ENCODE data around the gene PDSS2.

Gene PDSS2

DNA sequence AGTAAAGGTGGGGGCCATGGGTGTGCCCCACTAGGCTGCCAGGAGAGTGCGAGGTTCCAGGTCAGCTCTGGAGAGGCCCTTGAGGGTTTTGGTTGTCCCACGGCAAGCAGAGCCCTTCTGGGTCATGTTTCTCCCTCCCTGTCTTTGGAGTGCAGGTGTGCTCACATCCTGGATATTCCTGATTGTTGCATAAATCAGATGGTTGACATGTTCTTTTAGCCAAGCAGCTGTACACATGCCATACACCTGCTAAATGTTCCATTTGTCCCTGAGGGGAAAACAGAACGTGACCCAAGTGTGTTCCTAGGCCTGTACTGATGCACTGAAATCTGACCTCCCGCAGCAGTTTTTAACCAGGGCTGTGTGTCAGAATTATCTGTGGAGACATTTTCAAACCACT, 266.5 kb downstream of the PDSS2 start:
- Histone ChIP-seq H4K20me1 (ENCODE audit: insufficient read depth, low read length) (no peaks in the 10 kb centered on the region), H3K27ac (ENCODE audit: low read length) (no peak overlapping the region), H3K36me3 (replicated peaks; ENCODE audit: low read depth, low read length) (no peaks in the 10 kb centered on the region), H3K9ac (ENCODE audit: low read length) (no peak overlapping the region), H3K4me1 (ENCODE audit: low read length) (no peaks in the 10 kb centered on the region), H3K4me2 (ENCODE audit: low read length) (no peak overlapping the region), H3K79me2 (ENCODE audit: low read length) (no peaks in the 10 kb centered on the region), H3K4me3 (ENCODE audit: low read length) (no peak overlapping the region), H3K9me3 (ENCODE audit: insufficient read depth, low read length) (no peaks in the 10 kb centered on the region), H3K27me3 (ENCODE audit: low read depth, low read length) (no peaks in the 10 kb centered on the region), H2AFZ (ENCODE audit: low read depth, low read length) (no peak overlapping the region)
- TF ChIP-seq CTCF (IDR thresholded peaks at IDR 0.05; ENCODE audit: low read depth, low read length), result no peak
- no peak for TF ChIP-seq EZH2phosphoT487 (IDR thresholded peaks at IDR 0.05; ENCODE audit: low read depth)

DNA sequence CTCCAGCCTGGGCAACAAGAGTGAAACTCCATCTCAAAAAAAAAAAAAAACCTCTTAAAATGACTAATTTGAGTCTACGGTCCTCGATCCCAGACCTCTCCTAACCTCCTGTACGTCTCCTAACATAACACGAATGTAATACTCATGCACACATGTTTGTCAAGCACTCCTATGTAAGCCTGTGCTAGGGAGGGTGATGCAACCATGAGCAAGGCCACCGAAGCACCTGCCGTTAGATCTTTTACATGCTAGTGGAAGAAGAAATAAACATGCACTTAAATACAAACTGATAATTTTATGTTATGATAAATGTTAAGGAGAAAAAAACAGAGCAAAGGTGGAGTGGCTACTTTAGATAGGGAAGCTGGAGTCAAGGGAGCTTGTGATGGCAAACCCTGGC, 271.7 kb downstream of the PDSS2 start:
- H3K4me2 ChIP-seq (ENCODE audit: low read length), result no peak overlapping the region

GRCh38 chr6:107186047-107186446, 273.3 kb downstream of the PDSS2 start:
- Histone ChIP-seq H3K9ac (ENCODE audit: low read length) (no peak overlapping the region), H3K27me3 (ENCODE audit: low read depth, low read length) (no peaks in the 10 kb centered on the region), H2AFZ (ENCODE audit: low read depth, low read length) (no peak overlapping the region)

More for the DNA sequence above, 271.7 kb downstream of the PDSS2 start:
- no peaks in the 10 kb centered on the region for H4K20me1 ChIP-seq (ENCODE audit: insufficient read depth, low read length)
- no peaks in the 10 kb centered on the region for H3K27me3 ChIP-seq (ENCODE audit: low read depth, low read length)
- no peaks in the 10 kb centered on the region for H3K79me2 ChIP-seq (ENCODE audit: low read length)
- no peaks in the 10 kb centered on the region for H3K9me3 ChIP-seq (ENCODE audit: insufficient read depth, low read length)
- TF ChIP-seq CTCF (IDR thresholded peaks at IDR 0.05; ENCODE audit: low read depth, low read length), result no peak
- H3K4me3 ChIP-seq (ENCODE audit: low read length), result no peak overlapping the region
- H3K9ac ChIP-seq (ENCODE audit: low read length), result no peak overlapping the region
- no peaks in the 10 kb centered on the region for H3K4me1 ChIP-seq (ENCODE audit: low read length)
- no peak overlapping the region for H2AFZ ChIP-seq (ENCODE audit: low read depth, low read length)
- no peak overlapping the region for H3K27ac ChIP-seq (ENCODE audit: low read length)
- no peaks in the 10 kb centered on the region for H3K36me3 ChIP-seq (replicated peaks; ENCODE audit: low read depth, low read length)

DNA sequence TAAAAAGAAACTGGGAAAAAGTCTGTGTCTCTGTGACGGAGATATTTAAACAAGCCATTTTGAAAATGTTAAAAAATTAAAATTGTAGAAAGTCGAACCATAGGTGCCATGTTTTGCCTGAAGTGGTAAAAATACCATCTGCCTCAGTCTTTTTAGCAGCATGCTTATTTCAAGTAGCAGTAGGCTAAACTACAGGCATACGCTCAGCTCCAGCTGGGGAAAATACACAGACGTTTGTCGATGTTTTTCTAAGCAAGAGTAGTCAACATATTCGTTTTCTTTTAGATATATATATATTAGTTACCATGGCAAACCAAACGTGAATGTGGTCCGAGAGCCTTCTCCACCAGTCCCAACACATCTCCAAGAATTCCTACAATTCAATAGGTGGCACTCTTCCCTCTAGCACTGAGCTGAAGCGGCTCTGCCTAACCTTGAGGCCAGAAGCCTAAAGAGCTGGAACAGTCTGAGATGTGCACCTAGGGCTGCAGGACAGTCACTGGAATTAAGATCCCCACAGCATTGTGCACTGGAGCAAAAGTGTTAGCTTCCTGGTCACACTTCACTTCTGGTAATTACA, 273.9 kb downstream of the PDSS2 start:
- H3K4me1 ChIP-seq (ENCODE audit: low read length), result no peaks in the 10 kb centered on the region
- H3K36me3 ChIP-seq (replicated peaks; ENCODE audit: low read depth, low read length), result no peaks in the 10 kb centered on the region
- H3K4me2 ChIP-seq (ENCODE audit: low read length), result no peak overlapping the region
- H3K9ac ChIP-seq (ENCODE audit: low read length), result no peak overlapping the region
- H3K27me3 ChIP-seq (ENCODE audit: low read depth, low read length), result no peaks in the 10 kb centered on the region
- TF ChIP-seq EZH2phosphoT487 (IDR thresholded peaks at IDR 0.05; ENCODE audit: low read depth) (no peak), CTCF (IDR thresholded peaks at IDR 0.05; ENCODE audit: low read depth, low read length) (no peak)
- H3K79me2 ChIP-seq (ENCODE audit: low read length), result no peaks in the 10 kb centered on the region
- no peaks in the 10 kb centered on the region for H3K9me3 ChIP-seq (ENCODE audit: insufficient read depth, low read length)
- no peak overlapping the region for H2AFZ ChIP-seq (ENCODE audit: low read depth, low read length)
- no peaks in the 10 kb centered on the region for H4K20me1 ChIP-seq (ENCODE audit: insufficient read depth, low read length)
- no peak overlapping the region for H3K27ac ChIP-seq (ENCODE audit: low read length)
- H3K4me3 ChIP-seq (ENCODE audit: low read length), result no peak overlapping the region

More at GRCh38 chr6:107186047-107186446, 273.3 kb downstream of the PDSS2 start:
- Histone ChIP-seq H3K4me2 (ENCODE audit: low read length) (no peak overlapping the region), H3K79me2 (ENCODE audit: low read length) (no peaks in the 10 kb centered on the region), H4K20me1 (ENCODE audit: insufficient read depth, low read length) (no peaks in the 10 kb centered on the region), H3K27ac (ENCODE audit: low read length) (no peak overlapping the region), H3K4me3 (ENCODE audit: low read length) (no peak overlapping the region), H3K4me1 (ENCODE audit: low read length) (no peaks in the 10 kb centered on the region), H3K36me3 (replicated peaks; ENCODE audit: low read depth, low read length) (no peaks in the 10 kb centered on the region), H3K9me3 (ENCODE audit: insufficient read depth, low read length) (no peaks in the 10 kb centered on the region)
- no peak for TF ChIP-seq EZH2phosphoT487 (IDR thresholded peaks at IDR 0.05; ENCODE audit: low read depth)
- no peak for TF ChIP-seq CTCF (IDR thresholded peaks at IDR 0.05; ENCODE audit: low read depth, low read length)
